ENCODE data around the gene ABHD17A. TPM values are rescaled to one million over a fixed set of nuclear protein-coding genes. Genes with fewer than 3 reads are reported as not detected.

The ABHD17A gene
- total RNA-seq, 1 donor from 2014 or later: 83.0 TPM

DNA sequence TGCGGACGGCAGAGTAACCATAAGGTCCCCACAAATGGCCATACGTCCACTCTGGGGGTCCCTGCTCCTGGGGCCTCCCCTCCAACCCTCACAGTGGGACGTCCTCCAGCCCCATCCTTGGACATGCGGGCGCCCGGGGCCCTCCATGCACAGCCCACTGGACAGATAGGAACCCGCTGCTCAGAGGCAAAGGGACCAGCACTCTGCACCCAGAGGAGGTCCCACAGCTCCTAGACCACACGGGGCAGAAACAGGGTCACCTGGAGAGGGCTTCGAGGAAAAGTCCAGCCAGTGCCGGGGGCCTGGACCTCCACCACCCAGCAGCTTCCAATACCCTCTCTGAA is 48.1 kb downstream of the ABHD17A start:
- TF ChIP-seq POLR2A (IDR thresholded peaks at IDR 0.05): no peak
- TF ChIP-seq, protein P1, sequence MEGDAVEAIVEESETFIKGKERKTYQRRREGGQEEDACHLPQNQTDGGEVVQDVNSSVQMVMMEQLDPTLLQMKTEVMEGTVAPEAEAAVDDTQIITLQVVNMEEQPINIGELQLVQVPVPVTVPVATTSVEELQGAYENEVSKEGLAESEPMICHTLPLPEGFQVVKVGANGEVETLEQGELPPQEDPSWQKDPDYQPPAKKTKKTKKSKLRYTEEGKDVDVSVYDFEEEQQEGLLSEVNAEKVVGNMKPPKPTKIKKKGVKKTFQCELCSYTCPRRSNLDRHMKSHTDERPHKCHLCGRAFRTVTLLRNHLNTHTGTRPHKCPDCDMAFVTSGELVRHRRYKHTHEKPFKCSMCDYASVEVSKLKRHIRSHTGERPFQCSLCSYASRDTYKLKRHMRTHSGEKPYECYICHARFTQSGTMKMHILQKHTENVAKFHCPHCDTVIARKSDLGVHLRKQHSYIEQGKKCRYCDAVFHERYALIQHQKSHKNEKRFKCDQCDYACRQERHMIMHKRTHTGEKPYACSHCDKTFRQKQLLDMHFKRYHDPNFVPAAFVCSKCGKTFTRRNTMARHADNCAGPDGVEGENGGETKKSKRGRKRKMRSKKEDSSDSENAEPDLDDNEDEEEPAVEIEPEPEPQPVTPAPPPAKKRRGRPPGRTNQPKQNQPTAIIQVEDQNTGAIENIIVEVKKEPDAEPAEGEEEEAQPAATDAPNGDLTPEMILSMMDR (IDR thresholded peaks at IDR 0.05): no peak
- TF ChIP-seq POLR2AphosphoS5 (IDR thresholded peaks at IDR 0.05; ENCODE audit: insufficient read depth in 1 of 2, low read depth in 1 of 2): no peak
- no peaks in the 10 kb centered on the region for H3K36me3 ChIP-seq
- intact Hi-C loops (cut with DNase I): no loop called here
- peaks cover 85% of the 10 kb centered on the region for H3K4me1 ChIP-seq
- no peak overlapping the region for H3K4me3 ChIP-seq
- DNase-seq (ENCODE audit: extremely low spot score in 2 of 2): no peak
- no peaks in the 10 kb centered on the region for H3K27me3 ChIP-seq
- H3K9me3 ChIP-seq: no peaks in the 10 kb centered on the region
- no peak overlapping the region for H3K27ac ChIP-seq

DNA sequence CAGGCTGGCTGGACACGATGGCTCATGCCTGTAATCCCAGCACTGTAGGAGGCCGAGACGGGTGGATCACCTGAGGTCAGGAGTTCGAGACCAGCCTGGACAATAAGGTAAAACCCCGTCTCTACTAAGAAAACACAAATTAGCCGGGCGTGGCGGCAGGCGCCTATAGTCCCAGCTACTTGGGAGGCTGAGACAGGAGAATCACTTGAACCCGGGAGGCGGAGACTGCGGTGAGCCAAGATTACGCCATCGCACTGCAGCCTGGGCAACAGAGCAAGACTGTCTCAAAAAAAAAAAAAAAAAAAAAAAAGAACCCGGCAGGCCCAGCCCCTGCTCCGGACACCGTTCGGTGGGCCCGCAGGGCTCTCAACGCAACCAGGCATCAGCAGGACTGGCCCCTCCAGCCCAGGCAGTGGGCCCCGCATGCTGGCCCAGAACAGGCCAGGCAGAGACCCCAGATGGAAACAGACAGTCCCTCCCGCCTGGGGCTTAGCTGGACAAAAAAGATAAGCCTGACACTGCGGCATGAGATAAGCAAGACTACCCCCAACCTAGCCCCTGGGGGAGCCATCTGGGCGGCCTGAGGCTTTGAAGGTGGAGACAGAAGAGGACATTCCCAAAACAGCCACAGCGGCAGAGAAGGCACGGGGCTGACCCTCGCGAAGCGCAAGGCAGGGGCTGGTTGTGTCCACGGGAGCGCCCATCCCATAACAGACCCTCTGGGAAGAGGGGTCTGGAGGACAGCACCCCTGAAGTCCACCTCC is 48.7 kb downstream of the ABHD17A start:
- Histone ChIP-seq H3K4me3 (no peak overlapping the region), H3K27me3 (no peaks in the 10 kb centered on the region), H3K27ac (no peak overlapping the region), H3K4me1 (peaks cover 79% of the 10 kb centered on the region), H3K36me3 (no peaks in the 10 kb centered on the region), H3K9me3 (no peaks in the 10 kb centered on the region)
- intact Hi-C loops (cut with DNase I): no loop called here
- no peak for TF ChIP-seq POLR2A (IDR thresholded peaks at IDR 0.05)
- TF ChIP-seq, protein P1 (IDR thresholded peaks at IDR 0.05): no peak
- TF ChIP-seq POLR2AphosphoS5 (IDR thresholded peaks at IDR 0.05; ENCODE audit: insufficient read depth in 1 of 2, low read depth in 1 of 2): no peak
- DNase-seq (ENCODE audit: extremely low spot score in 2 of 2): no peak

DNA sequence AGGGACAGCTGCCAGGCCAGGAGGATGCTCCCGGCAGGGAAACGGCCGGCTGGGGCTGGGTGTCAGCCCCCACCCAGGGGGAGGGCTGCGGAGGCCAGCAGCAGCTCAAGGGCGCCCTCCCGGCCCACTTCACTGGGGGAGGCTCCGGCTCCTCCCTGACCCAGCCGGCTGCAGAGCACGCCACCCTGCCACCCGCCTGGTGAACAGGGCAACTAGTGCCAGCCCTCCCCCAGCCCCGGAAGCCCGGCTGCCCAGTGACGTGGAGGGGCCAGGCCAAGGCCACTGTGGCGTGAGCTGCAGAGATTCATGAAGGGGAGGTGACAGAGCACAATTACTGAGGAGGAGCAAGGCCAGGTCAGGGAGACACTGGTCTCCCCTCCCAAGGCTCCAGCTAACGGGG is 51.8 kb downstream of the ABHD17A start:
- no peak for DNase-seq (ENCODE audit: extremely low spot score in 2 of 2)
- H3K9me3 ChIP-seq: no peaks in the 10 kb centered on the region
- H3K27me3 ChIP-seq: no peaks in the 10 kb centered on the region
- H3K27ac ChIP-seq: no peak overlapping the region
- no peaks in the 10 kb centered on the region for H3K36me3 ChIP-seq
- H3K4me1 ChIP-seq: peaks cover 51% of the 10 kb centered on the region
- H3K4me3 ChIP-seq: no peak overlapping the region
- intact Hi-C loops (cut with DNase I): no loop called here
- TF ChIP-seq, protein P1 (IDR thresholded peaks at IDR 0.05): no peak
- no peak for TF ChIP-seq POLR2AphosphoS5 (IDR thresholded peaks at IDR 0.05; ENCODE audit: insufficient read depth in 1 of 2, low read depth in 1 of 2)

DNA sequence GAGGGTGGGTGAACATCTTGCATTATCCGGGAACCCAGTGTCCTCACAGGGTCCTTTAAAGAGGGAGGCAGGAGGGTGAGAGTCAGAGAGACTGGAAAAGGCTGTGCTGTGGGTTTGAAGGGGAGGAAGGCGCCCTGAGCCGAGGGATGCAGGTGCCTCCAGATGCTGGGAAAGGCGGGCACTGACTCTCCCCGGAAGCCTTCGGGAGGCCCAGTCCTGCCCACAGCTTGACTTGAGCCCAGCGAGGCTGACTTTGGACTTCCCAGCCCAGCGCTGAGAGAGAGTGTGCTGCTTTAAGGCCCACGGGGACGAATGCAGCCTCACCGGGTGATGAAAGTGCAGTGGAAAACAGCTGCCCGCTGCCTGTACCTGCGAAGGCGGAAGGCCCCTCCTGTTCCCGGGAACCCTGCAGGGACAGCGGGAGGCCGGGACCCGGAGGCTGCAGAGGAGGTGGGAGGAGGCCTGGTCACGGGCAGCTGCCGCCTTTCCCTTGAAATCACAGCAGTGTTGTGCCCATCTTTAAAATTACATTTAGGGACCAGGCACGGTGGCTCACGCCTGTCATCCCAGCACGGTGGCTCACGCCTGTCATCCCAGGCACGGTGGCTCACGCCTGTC is 53.1 kb downstream of the ABHD17A start:
- Histone ChIP-seq H3K4me1 (peaks cover 38% of the 10 kb centered on the region), H3K9me3 (no peaks in the 10 kb centered on the region), H3K4me3 (no peak overlapping the region), H3K27ac (no peak overlapping the region), H3K27me3 (no peaks in the 10 kb centered on the region), H3K36me3 (peaks cover 0 to 12% of the 10 kb centered on the region in 2 donors)
- intact Hi-C loops (cut with DNase I): no loop called here
- no peak for TF ChIP-seq POLR2AphosphoS5 (IDR thresholded peaks at IDR 0.05; ENCODE audit: insufficient read depth in 1 of 2, low read depth in 1 of 2)
- TF ChIP-seq, protein P1 (IDR thresholded peaks at IDR 0.05): no peak
- TF ChIP-seq POLR2A (IDR thresholded peaks at IDR 0.05): no peak
- DNase-seq (ENCODE audit: extremely low spot score in 2 of 2): no peak

DNA sequence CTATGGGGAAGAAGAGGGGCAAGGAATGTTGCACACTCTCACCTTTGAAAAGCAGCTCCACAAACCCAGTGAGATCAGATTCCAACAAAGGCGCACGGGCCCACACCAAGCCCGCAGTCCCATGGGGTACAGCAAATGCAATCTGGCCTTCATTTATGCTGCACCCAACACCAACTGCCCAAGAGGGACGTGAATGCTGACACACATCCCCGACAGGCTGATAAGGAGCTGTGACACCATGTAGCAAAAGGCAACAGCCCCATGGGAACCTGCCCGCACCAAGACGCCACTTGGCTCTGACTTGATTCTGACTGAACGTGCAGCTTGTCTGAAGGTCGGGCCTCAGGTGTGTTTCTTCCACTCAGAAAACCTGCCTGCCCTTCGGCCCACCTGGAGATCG is 54.3 kb downstream of the ABHD17A start:
- Histone ChIP-seq H3K27me3 (no peaks in the 10 kb centered on the region), H3K4me3 (no peak overlapping the region), H3K36me3 (peaks cover 0 to 14% of the 10 kb centered on the region in 2 donors), H3K9me3 (no peaks in the 10 kb centered on the region), H3K27ac (no peak overlapping the region), H3K4me1 (peaks cover 31% of the 10 kb centered on the region)
- no peak for DNase-seq (ENCODE audit: extremely low spot score in 2 of 2)
- intact Hi-C loops (cut with DNase I): no loop called here
- no peak for TF ChIP-seq POLR2A (IDR thresholded peaks at IDR 0.05)
- no peak for TF ChIP-seq POLR2AphosphoS5 (IDR thresholded peaks at IDR 0.05; ENCODE audit: insufficient read depth in 1 of 2, low read depth in 1 of 2)
- TF ChIP-seq, protein P1 (IDR thresholded peaks at IDR 0.05): no peak
